Measurements from ENCODE around the gene NT5DC3.

The NT5DC3 gene

DNA sequence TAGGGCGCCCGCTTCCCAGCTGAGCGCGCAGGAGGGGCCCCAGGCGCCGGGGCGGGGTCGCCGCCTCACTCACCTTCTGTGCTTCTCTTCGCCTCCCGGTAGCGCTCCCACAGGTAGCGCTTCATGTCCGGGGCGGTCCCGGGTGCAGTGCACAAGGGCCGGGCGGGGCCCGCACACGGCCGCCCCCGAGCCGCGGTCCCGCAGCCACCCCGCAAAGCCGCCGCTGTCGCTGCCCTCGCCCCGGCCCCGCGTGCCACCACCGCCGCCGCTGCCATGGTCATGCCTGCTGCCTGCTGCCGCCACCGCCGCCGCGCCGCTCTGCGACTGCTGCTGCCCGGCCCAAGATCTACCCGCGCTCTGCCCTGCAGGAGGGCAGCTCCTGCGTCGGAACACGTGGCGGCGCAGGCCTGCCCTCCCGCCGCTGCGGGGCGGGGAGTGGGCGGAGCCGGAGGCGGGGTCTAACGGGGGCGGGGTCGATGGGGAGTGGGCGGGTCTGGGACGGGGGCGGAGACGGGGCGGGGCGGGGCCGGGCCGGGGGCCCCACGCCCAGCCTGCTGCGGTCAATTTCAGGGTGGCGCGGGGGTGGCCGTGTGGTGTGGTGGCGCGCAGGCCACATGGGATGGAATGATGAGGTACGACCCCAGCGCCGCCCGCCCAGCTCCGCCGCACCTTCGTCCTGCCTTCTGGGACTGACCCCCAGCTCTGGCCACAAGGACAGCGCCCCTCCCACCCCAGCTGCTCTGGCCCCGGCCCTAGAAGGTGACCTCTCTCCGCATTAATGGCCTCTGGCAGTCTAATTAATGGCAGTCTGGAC is at the start of gene NT5DC3:
TSS of gene NT5DC3 (minus strand) at position 359 of the 814 bp plus-strand sequence. CDS start at position 281, 78 bp downstream.
- Mint-ChIP-seq H3K36me3 (ENCODE audit: low read depth) (peaks cover 11% of the 10 kb centered on the region), H3K27ac (peak within 1 kb of the TSS; percentile 88), H3K9me3 (no peaks in the 10 kb centered on the region), H3K27me3 (no peaks in the 10 kb centered on the region), H3K4me1 (ENCODE audit: low read depth) (peaks cover 28% of the 10 kb centered on the region), H3K4me3 (peak within 1 kb of the TSS; percentile 83)
- DNase-seq: peak; percentile 87

DNA sequence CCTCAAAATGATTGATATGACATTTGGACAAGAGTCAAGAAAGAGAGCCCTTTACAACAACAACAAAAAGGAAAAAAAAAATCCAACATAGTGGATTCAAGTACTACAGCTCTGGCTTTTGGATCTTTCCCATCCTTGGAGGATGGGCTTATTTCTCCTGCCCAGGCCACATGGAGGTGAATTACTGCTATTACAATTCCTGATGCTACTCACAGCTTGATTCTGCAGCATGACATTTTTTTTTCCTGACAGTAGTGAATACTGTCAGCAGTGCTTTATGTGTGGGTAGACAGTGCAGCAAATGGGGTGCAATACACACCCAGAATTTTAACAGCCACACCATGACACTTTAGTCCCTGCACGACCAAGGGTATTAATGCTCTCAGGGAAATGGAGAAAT is 46.7 kb upstream of the NT5DC3 start:
- no peak for DNase-seq
- Mint-ChIP-seq H3K4me3 (no peak overlapping the region), H3K27me3 (no peaks in the 10 kb centered on the region), H3K36me3 (ENCODE audit: low read depth) (no peaks in the 10 kb centered on the region), H3K9me3 (no peaks in the 10 kb centered on the region), H3K4me1 (ENCODE audit: low read depth) (peaks cover 8% of the 10 kb centered on the region), H3K27ac (no peak overlapping the region)

DNA sequence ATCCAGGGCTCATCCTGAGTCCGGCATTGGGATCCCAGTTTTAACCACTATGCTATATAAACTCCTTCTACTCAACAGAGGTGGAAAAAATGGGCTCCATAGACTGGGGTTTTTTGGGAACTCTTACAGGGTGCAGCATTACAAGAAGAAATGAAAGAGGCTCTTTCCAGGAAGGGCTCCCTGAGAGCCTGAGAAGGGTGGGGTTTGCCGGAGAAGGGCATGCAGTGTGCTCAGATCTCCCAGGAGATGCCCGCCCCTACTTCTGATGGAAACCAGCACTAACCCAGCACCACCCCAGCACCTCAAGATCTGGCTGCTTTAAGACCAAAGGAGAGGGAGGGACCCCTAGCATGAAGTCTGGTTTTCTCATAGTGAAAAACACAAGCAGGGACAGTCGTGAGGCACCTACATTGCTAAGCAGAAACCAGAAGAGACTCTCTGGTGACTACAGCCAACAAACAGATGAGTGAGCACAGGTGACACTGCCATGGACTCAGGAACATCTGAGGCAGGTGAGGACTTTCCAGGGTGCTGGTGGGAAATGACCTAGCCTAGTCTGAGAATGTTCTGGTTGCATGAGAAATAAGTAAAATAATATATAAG is 45.3 kb upstream of the NT5DC3 start:
- no peaks in the 10 kb centered on the region for H3K9me3 Mint-ChIP-seq
- H3K36me3 Mint-ChIP-seq (ENCODE audit: low read depth): no peaks in the 10 kb centered on the region
- H3K4me3 Mint-ChIP-seq: no peak overlapping the region
- no peaks in the 10 kb centered on the region for H3K27me3 Mint-ChIP-seq
- DNase-seq: no peak
- peaks cover 8% of the 10 kb centered on the region for H3K4me1 Mint-ChIP-seq (ENCODE audit: low read depth)
- H3K27ac Mint-ChIP-seq: no peak overlapping the region

DNA sequence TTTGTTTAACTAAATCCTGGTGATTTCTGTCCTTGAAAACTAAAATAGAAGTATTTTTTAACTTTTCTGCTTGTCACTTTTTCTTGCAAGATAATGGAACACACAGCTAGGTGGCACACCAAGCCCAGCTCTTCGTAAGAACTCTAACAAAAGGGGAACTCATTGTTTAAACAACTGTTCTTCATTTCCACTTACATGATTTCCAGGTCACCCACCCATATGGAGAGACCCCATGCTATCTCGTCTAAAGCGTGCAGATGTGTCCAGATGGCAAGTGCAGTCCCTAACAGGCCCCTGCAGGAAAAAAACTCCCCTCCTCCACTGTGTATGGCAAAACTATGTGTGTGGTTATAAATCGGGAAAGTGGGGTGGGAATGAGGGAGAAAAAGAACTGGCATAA is 43.3 kb upstream of the NT5DC3 start:
- Mint-ChIP-seq H3K27ac (no peak overlapping the region), H3K4me1 (ENCODE audit: low read depth) (peaks cover 21% of the 10 kb centered on the region), H3K36me3 (ENCODE audit: low read depth) (no peaks in the 10 kb centered on the region), H3K27me3 (no peaks in the 10 kb centered on the region), H3K9me3 (no peaks in the 10 kb centered on the region), H3K4me3 (no peak overlapping the region)
- DNase-seq: no peak

DNA sequence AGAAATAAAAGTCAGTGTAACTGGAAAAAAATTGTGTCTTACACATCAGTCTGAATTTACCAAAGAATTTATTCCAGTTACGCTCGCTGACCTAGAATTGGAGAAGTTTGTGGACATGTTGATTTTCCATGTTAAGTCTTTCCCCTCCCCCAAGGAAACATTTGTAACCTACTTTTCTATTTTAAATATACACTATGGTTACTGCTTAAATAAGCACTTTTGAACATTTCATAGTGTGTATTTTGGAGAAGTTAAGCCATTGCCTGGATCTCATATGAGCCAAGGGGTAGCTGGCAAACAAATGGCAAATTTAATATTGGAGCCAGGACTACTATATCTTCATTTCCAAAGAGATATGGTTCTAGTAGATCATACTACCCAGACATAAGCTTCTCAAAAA is 42.9 kb upstream of the NT5DC3 start:
- DNase-seq: no peak
- H3K27me3 Mint-ChIP-seq: no peaks in the 10 kb centered on the region
- H3K9me3 Mint-ChIP-seq: no peaks in the 10 kb centered on the region
- H3K27ac Mint-ChIP-seq: no peak overlapping the region
- H3K4me1 Mint-ChIP-seq (ENCODE audit: low read depth): peaks cover 24% of the 10 kb centered on the region
- H3K4me3 Mint-ChIP-seq: no peak overlapping the region
- no peaks in the 10 kb centered on the region for H3K36me3 Mint-ChIP-seq (ENCODE audit: low read depth)

DNA sequence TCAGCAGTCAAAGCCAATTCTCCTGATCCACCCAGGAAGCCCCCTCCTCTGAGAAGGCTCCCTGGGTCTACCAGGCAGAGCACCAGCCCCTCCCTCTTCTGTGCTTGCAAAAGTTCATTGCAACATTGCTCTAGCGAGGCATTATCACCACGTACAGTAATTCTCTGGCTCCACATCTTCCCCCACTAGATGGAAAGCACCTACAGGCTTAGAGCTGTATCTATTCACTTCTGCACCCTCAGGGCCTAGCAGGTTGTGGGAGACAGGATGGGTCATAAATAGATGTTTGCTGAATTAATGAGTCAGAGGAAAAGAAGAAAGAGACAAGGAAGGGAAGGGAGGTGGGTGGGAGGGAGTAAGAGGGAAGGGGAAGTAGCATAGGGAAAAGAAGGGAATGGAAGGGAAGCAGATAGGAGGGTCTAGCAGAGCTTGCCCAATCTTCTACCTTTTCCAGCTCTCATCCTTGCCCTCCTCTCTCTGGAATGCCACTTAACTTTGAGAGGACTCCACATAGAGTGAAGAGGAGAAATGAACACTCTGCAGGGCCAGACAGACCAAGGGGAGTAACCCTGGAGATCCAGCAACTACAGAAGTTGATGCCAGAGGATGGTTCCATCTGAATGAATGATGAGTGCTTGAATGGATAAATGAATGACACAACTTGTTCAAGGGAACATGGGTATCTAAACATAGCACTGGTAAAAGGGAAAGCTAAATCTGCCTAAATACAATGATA is 42.0 kb upstream of the NT5DC3 start:
- Mint-ChIP-seq H3K27me3 (no peaks in the 10 kb centered on the region), H3K4me1 (ENCODE audit: low read depth) (peaks cover 26% of the 10 kb centered on the region), H3K27ac (no peak overlapping the region)

DNA sequence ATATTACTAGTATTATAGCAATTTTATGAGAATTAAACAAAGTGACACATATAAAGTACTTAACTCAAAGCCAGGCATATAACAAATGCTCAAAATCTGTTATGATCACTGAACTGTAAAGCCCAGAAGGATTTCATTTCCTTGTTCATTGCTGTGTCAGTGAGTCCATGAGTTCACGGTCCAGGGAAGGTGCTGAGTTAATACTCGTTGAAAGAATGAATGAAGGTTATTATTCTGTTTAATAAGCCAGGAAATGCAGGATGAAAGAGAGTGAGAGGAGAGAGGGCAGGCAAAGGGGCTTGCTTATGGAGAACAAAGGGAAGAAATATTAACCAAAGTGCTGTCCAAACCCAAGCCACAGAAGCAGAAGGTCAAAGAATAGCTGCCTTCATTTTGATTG is 40.2 kb upstream of the NT5DC3 start:
- Mint-ChIP-seq H3K9me3 (no peaks in the 10 kb centered on the region), H3K4me1 (ENCODE audit: low read depth) (peaks cover 29% of the 10 kb centered on the region), H3K36me3 (ENCODE audit: low read depth) (no peaks in the 10 kb centered on the region), H3K27ac (peak overlapping the region; percentile 1), H3K27me3 (no peaks in the 10 kb centered on the region), H3K4me3 (no peak overlapping the region)
- no peak for DNase-seq

More for the DNA sequence above, 42.0 kb upstream of the NT5DC3 start:
- no peak overlapping the region for H3K4me3 Mint-ChIP-seq
- no peak for DNase-seq
- H3K9me3 Mint-ChIP-seq: no peaks in the 10 kb centered on the region
- H3K36me3 Mint-ChIP-seq (ENCODE audit: low read depth): no peaks in the 10 kb centered on the region

DNA sequence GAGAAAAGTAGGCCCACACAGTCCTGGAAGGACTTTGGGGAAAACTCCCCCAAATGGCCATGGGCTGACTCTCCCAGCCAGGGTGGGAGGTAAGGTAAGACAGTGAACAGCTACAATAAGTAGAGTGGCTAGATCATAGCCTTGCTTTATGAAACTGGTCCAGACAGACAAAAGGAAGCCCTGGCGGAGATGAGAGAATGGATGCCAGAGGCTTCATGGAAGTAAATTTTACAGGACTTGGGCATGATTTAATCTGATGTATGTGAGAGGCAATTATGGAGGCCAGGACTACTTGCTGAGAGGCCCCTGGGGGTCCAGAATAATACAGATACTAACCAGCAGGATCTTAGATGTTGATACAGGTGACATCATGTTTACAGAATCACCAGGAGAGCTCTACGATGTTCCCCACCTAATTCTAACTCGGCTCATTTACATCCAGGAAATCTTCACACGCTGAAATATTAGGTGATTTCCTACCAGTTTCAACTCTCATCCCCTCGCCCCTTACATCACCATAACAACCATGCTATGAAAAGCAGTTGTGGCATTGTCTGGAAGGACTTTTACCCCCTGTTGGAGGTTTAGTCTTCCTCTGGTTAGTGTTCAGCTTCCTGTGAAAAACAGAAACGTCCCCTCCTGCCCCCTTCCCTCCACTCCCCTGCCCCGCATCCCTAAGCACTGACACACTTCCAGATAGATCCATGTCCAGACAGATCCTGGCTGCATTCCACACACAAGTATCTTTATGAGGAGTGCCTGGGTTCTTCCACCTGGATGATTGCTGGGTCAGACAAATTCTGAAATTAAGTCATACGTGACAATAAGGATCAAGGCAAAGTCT is 39.5 kb upstream of the NT5DC3 start:
- H3K27ac Mint-ChIP-seq: peak overlapping the region; percentile 48

DNA sequence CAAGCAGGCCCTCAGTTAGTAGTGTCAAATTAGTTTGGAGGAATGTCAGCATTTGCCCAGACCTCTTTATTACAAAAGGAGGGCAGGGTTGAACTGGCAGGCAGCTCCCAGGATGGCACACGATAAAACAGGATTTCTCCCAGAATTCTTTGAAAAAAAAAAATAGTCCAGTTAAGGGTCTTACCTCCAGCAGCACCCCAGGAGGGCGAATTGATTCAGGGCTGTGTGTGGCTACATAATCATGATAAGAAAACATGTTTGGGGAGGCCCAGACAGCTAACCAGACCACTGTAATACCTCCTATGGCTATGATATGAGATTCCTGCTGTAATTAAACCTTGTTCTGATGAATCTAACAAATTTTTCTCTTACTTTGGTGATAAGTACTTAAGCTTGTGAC is 38.8 kb upstream of the NT5DC3 start:
- no peaks in the 10 kb centered on the region for H3K36me3 Mint-ChIP-seq (ENCODE audit: low read depth)
- H3K27ac Mint-ChIP-seq: no peak overlapping the region
- H3K27me3 Mint-ChIP-seq: no peaks in the 10 kb centered on the region
- DNase-seq: no peak
- H3K4me1 Mint-ChIP-seq (ENCODE audit: low read depth): peaks cover 27% of the 10 kb centered on the region
- no peaks in the 10 kb centered on the region for H3K9me3 Mint-ChIP-seq
- H3K4me3 Mint-ChIP-seq: no peak overlapping the region

More for the DNA sequence above, 39.5 kb upstream of the NT5DC3 start:
- Mint-ChIP-seq H3K9me3 (no peaks in the 10 kb centered on the region), H3K4me3 (no peak overlapping the region), H3K36me3 (ENCODE audit: low read depth) (no peaks in the 10 kb centered on the region), H3K4me1 (ENCODE audit: low read depth) (peaks cover 27% of the 10 kb centered on the region), H3K27me3 (no peaks in the 10 kb centered on the region)
- no peak for DNase-seq

DNA sequence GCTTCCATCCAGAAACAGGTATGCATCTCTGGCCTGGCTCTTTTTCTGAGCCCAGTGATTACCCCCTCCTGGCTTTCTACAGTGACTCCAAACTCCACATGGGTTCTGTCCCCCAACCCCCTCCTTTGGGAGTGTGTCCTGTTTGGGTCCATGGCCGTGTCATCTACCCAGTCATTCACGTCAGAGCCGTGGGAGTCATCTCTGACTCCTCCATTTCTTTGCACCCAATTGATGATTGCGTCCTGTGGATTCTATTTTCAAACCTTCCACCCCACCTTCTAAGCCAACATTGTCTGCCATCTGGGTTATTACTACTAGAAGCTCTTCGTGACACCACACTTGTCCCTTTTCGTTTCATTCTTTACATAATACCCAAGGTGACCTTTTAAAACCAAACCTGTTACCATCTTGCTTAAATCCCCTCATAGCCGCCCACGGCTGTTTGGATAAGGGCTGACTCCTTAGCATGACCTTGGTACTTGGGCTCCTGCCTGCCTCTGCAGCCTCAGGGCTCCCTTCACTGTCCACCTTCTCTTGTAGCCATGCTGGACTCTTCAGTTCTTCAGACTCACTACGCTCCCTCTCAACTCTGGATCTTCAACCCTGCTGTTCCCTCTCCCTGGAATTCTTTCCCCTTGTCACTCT is 38.1 kb upstream of the NT5DC3 start:
- Mint-ChIP-seq H3K36me3 (ENCODE audit: low read depth) (no peaks in the 10 kb centered on the region), H3K4me1 (ENCODE audit: low read depth) (peaks cover 23% of the 10 kb centered on the region), H3K9me3 (no peaks in the 10 kb centered on the region), H3K4me3 (no peak overlapping the region), H3K27me3 (no peaks in the 10 kb centered on the region), H3K27ac (no peak overlapping the region)
- no peak for DNase-seq

DNA sequence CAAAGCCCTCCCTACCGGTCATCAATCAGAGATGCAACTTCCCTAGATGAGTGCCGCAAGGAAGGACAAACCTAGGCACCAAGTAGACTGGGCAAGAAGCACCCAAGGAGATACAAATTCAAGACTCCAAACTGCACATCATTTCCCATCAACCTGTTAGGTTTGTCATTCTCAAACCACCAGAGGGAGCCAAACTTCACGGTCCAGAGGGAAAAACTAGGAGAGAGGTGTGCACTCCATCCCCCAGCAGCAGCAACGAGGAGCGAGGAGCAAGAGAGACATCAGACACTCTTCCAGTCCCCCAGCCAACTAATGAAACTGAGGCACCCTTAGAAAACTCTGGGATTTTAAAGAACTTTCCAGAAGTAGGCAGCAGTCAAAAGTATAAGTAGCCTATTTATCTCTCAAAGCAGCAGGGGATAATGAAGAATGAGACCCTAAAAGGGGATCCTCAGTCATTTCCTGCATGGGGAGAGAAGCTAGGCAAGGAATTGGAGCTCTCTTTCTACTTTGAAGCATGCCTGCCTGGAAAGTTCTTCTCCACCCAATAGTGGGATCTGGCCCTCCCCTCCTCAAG is 37.0 kb upstream of the NT5DC3 start:
- H3K36me3 Mint-ChIP-seq (ENCODE audit: low read depth): no peaks in the 10 kb centered on the region
- H3K4me3 Mint-ChIP-seq: no peak overlapping the region
- H3K27ac Mint-ChIP-seq: no peak overlapping the region
- peak; percentile 53 for DNase-seq
- H3K4me1 Mint-ChIP-seq (ENCODE audit: low read depth): peaks cover 22% of the 10 kb centered on the region
- no peaks in the 10 kb centered on the region for H3K9me3 Mint-ChIP-seq
- H3K27me3 Mint-ChIP-seq: no peaks in the 10 kb centered on the region

DNA sequence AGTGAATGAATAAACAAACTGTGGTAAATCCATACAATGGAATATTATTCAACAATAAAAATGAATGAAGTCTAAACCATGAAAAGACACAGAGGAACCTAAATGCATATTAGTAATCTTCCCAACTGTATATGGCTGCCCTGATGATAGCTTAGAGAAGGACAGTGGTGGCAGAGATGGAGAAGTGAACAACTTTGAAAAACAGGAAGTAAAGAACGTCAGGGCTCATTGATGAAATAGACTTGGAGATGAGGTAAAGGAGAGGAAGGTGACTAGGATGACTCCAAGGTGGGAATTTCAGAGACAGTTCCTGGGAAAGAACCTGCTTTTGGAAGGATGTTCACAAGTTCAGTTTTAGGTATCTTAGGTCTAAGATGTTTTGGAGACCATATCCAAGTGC is 36.3 kb upstream of the NT5DC3 start:
- Mint-ChIP-seq H3K9me3 (no peaks in the 10 kb centered on the region), H3K27me3 (no peaks in the 10 kb centered on the region), H3K4me3 (no peak overlapping the region), H3K36me3 (ENCODE audit: low read depth) (no peaks in the 10 kb centered on the region), H3K4me1 (ENCODE audit: low read depth) (peaks cover 22% of the 10 kb centered on the region), H3K27ac (no peak overlapping the region)
- no peak for DNase-seq

DNA sequence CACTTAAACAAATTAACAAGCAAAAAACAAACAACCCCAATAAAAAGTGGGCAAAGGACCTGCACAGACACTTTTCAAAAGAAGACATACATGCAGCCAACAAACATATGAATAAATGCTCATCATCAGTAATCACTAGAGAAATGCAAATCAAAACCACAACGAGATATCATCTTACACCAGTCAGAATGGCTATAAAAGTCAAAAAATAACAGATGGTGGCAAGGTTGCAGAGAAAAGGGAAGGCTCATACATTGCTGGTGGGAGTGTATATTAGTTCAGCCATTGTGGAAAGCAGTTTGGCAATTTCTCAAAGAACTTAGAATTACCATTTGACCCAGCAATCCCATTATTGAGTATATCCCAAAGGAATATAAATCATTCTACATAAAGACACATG is 34.6 kb upstream of the NT5DC3 start:
- no peak for DNase-seq
- Mint-ChIP-seq H3K4me1 (ENCODE audit: low read depth) (peaks cover 19% of the 10 kb centered on the region), H3K9me3 (no peaks in the 10 kb centered on the region)

More for the DNA sequence above, 34.6 kb upstream of the NT5DC3 start:
- no peaks in the 10 kb centered on the region for H3K27me3 Mint-ChIP-seq
- no peak overlapping the region for H3K27ac Mint-ChIP-seq
- H3K36me3 Mint-ChIP-seq (ENCODE audit: low read depth): no peaks in the 10 kb centered on the region
- no peak overlapping the region for H3K4me3 Mint-ChIP-seq
